Keratinocyte (primary cell): ENCODE results near the gene FOXD4L6. TPM values are rescaled to one million over a fixed set of nuclear protein-coding genes. Genes with fewer than 3 reads are reported as not detected.
A peak's percentile ranks its signal among the peaks of the same experiment; 100 is the strongest.
"Not testable (repeated sequence)": the region's sequence is repeated elsewhere in the genome, so short reads cannot be mapped to it uniquely, and the experiment has no call there.

ENCODE experiments used
- DNase-seq: peaks from one replicate; pipeline ENCODE4 v3.0.0-alpha.2; 2011; ENCODE audit warnings: low read depth, missing footprints, low spot score
- FAIRE-seq: peaks from 2 replicates; lab custom pipeline; 2011; peaks lifted over from hg19 to GRCh38; lab: Jason Lieb, UNC
- H2AFZ ChIP-seq: 2 replicates; pipeline ENCODE4 v1.6.0; 2012; ENCODE audit warnings: low read length, control low read depth, inconsistent platforms; ENCODE audit not compliant: control insufficient read depth
- H3K27ac ChIP-seq: 2 replicates; pipeline ENCODE4 v1.5.1; 2011; ENCODE audit warnings: low read length; ENCODE audit not compliant: control insufficient read depth, insufficient read depth
- H3K27me3 ChIP-seq: 3 replicates; pipeline ENCODE4 v1.6.0; 2011; ENCODE audit warnings: low read length; ENCODE audit not compliant: control insufficient read depth, insufficient read depth; ENCODE audit errors: extremely low read depth
- H3K36me3 ChIP-seq, 2 experiments: 2 replicates in 1 of 2; 3 replicates in 1 of 2; pipeline ENCODE4 v1.5.1; 2011; ENCODE audit warnings: low read length in 2 of 2, mild to moderate bottlenecking in 1 of 2; ENCODE audit not compliant: control insufficient read depth in 2 of 2, insufficient read depth in 2 of 2; ENCODE audit errors: extremely low read depth in 1 of 2
- H3K4me1 ChIP-seq: 3 replicates; pipeline ENCODE4 v1.5.1; 2011; ENCODE audit warnings: low read length; ENCODE audit not compliant: control insufficient read depth, insufficient read depth; ENCODE audit errors: extremely low read depth
- H3K4me2 ChIP-seq: 3 replicates; pipeline ENCODE4 v1.6.0; 2011; ENCODE audit warnings: low read depth, low read length; ENCODE audit not compliant: control insufficient read depth, insufficient read depth; ENCODE audit errors: extremely low read depth
- H3K4me3 ChIP-seq, 3 experiments: fragments of 200-600 bp in 1 of 3; sonication (generic) in 1 of 3; 2 replicates in 2 of 3; 3 replicates in 1 of 3; pipeline ENCODE4 v1.5.1; 2011 to 2016; ENCODE audit warnings: low read length in 3 of 3, mild to moderate bottlenecking in 3 of 3, control low read depth in 2 of 3, inconsistent platforms in 1 of 3, low read depth in 1 of 3, mixed read lengths in 1 of 3, mixed run types in 1 of 3, moderate library complexity in 1 of 3; ENCODE audit not compliant: control insufficient read depth in 2 of 3, insufficient read depth in 2 of 3; ENCODE audit errors: extremely low read depth in 1 of 3
- H3K79me2 ChIP-seq: 2 replicates; pipeline ENCODE4 v1.6.0; 2012; ENCODE audit warnings: low read length; ENCODE audit not compliant: control insufficient read depth, insufficient read depth
- H3K9ac ChIP-seq: 3 replicates; pipeline ENCODE4 v1.6.0; 2011; ENCODE audit warnings: low read length; ENCODE audit not compliant: control insufficient read depth, insufficient read depth; ENCODE audit errors: extremely low read depth
- H3K9me1 ChIP-seq: 3 replicates; pipeline ENCODE4 v1.6.0; 2011; ENCODE audit warnings: low read length; ENCODE audit not compliant: control insufficient read depth, insufficient read depth; ENCODE audit errors: extremely low read depth
- H3K9me3 ChIP-seq: 2 replicates; pipeline ENCODE4 v1.5.1; 2012; ENCODE audit warnings: low read depth, low read length; ENCODE audit not compliant: control insufficient read depth
- H4K20me1 ChIP-seq: 3 replicates; pipeline ENCODE4 v1.6.0; 2011; ENCODE audit warnings: low read length; ENCODE audit not compliant: control insufficient read depth, insufficient read depth; ENCODE audit errors: extremely low read depth
- dilution Hi-C: fragments of 300-500 bp; cut with MboI; formaldehyde crosslinking; loops from one replicate; pipeline ENCODE4 v1.7.0; 2020; ENCODE audit warnings: low sequenced_read_pairs; ENCODE audit not compliant: extremely low pct_ligation_motif_present
- polyA plus RNA-seq, 5 experiments: library from polyadenylated mRNA; depleted of rRNA in 3 of 5; stranded (reverse) in 3 of 5; stranded (forward) in 1 of 5; unstranded in 1 of 5; fragments of >200 nt; gene quantifications; 1 replicate in 1 of 5; 2 replicates in 3 of 5; 3 replicates in 1 of 5; pipeline versions ENCODE4 v1.2.1 to v1.2.3, GENCODE V29; 2011 to 2012; ENCODE audit warnings: missing spikeins in 2 of 5, low read depth in 1 of 5, low replicate concordance in 1 of 5

Gene FOXD4L6
- polyA plus RNA-seq, 1 donor (not counting 4 experiments of a cell fraction or from before 2014, with no cell fraction given), result not detected

GRCh38 chr9:41087157-41087780 is 41.2 kb downstream of the FOXD4L6 start:
- H3K27ac ChIP-seq, H3K4me2 ChIP-seq, dilution Hi-C loops, H3K4me3 ChIP-seq, H3K27me3 ChIP-seq, FAIRE-seq, H3K9ac ChIP-seq, H3K9me3 ChIP-seq, DNase-seq, H3K36me3 ChIP-seq, H3K4me1 ChIP-seq, H3K9me1 ChIP-seq, H4K20me1 ChIP-seq, H3K79me2 ChIP-seq: not testable (repeated sequence)
- peak overlapping the region; percentile 19 for H2AFZ ChIP-seq

DNA sequence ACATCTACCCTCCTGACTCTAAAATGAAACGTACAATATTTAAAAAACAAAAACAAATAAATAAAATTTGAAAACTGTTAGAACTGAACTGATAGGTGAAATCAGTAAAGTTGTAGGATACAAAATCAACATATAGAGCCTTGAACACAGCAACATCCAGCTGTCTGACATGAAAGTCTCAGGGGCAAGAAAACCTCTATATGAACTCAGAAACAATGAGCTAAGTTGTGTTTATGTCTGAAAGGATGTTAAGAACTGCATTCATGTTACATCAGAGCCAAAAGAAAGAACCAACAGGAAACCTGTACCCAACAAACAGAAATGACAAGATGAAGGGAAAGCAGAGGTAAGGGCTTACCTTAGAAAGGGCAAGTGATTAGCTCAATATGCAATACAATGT is 41.8 kb downstream of the FOXD4L6 start:
- FAIRE-seq, H3K27ac ChIP-seq, H3K36me3 ChIP-seq, H3K27me3 ChIP-seq, H3K9me3 ChIP-seq, H3K9ac ChIP-seq, H3K4me3 ChIP-seq, H3K79me2 ChIP-seq, dilution Hi-C loops, H4K20me1 ChIP-seq, H3K9me1 ChIP-seq, H3K4me2 ChIP-seq, DNase-seq, H3K4me1 ChIP-seq, H2AFZ ChIP-seq: not testable (repeated sequence)

DNA sequence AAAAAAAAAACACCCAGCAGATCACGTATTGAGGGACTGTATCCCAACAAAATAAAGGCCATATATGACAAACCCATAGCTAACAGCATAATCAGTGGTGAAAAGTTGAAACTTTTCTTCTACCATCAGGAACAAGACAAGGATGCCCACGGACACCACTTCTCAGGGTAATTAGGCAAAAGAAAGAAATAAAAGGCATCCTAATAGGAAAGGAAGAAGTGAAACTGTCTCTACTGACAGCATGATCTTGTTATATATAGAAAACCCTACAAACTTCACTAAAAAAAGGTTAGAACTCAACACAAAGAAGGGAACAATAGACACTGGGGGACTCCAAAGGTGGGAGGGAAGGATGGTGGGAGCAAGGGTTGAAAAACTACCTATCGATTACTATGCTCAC is 42.3 kb downstream of the FOXD4L6 start:
- H3K36me3 ChIP-seq, H3K9ac ChIP-seq, H3K9me1 ChIP-seq, H3K27ac ChIP-seq, FAIRE-seq, DNase-seq, H3K9me3 ChIP-seq, H3K27me3 ChIP-seq, dilution Hi-C loops, H3K4me1 ChIP-seq, H3K4me3 ChIP-seq, H3K4me2 ChIP-seq, H4K20me1 ChIP-seq, H3K79me2 ChIP-seq, H2AFZ ChIP-seq: not testable (repeated sequence)

- H3K9me1 ChIP-seq, H3K79me2 ChIP-seq, H2AFZ ChIP-seq, H3K4me2 ChIP-seq, H3K9ac ChIP-seq, H3K4me3 ChIP-seq, H3K36me3 ChIP-seq, FAIRE-seq, H3K9me3 ChIP-seq, H4K20me1 ChIP-seq, H3K4me1 ChIP-seq, H3K27me3 ChIP-seq, H3K27ac ChIP-seq, DNase-seq, dilution Hi-C loops: not testable (repeated sequence)
Measured at GRCh38 chr9:41082358-41082757, 46.1 kb downstream of the FOXD4L6 start.

GRCh38 chr9:41079464-41079863 is 49.0 kb downstream of the FOXD4L6 start:
- H3K9me1 ChIP-seq, H3K27ac ChIP-seq, dilution Hi-C loops, H2AFZ ChIP-seq, H4K20me1 ChIP-seq, H3K27me3 ChIP-seq, H3K79me2 ChIP-seq, H3K4me3 ChIP-seq, H3K36me3 ChIP-seq, DNase-seq, H3K4me2 ChIP-seq, H3K9ac ChIP-seq, H3K4me1 ChIP-seq, FAIRE-seq, H3K9me3 ChIP-seq: not testable (repeated sequence)
